CD4-positive, alpha-beta T cell treated with Interleukin-4 for 1 hour (primary cell): ENCODE results near the gene ZNF764.

ENCODE experiments used
- DNase-seq, 2 donors: peaks; one replicate each; pipeline ENCODE4 v3.0.0-alpha.2; 2020 to 2022

The ZNF764 gene

GRCh38 chr16:30569746-30570635 is 11.8 kb upstream of the ZNF764 start:
- DNase-seq = no peak

DNA sequence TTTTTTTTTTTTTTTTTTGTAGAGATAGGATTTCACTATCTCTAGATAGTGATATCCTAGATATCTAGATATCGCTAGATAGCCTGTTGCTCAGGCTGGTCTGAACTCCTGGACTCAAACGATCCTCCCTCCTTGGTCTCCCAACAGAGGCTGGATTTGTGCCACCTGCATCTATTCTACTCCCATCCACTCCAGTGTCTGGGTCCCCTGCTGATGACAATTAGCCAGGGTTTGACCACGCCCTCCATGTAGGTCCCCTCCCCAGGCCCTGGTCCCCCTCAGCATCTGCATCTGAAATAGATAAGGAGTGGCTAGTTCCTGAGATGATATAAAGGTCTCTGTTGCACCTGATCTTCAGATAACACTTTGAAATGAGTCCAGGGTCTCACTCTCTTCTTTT is 11.1 kb upstream of the ZNF764 start:
- DNase-seq = no peak

- DNase-seq = peak; percentile 70 to 78
These were observed 9.9 kb upstream of the ZNF764 start for GRCh38 chr16:30567991-30568638.

GRCh38 chr16:30567160-30567990 is 9.2 kb upstream of the ZNF764 start:
- peak; percentile 64 to 66 for DNase-seq

- DNase-seq = no peak
These were observed 8.4 kb upstream of the ZNF764 start for GRCh38 chr16:30566531-30566930.

GRCh38 chr16:30565984-30566383 is 7.8 kb upstream of the ZNF764 start:
- DNase-seq = no peak

- no peak for DNase-seq
These were observed 7.4 kb upstream of the ZNF764 start for GRCh38 chr16:30565526-30565925.

DNA sequence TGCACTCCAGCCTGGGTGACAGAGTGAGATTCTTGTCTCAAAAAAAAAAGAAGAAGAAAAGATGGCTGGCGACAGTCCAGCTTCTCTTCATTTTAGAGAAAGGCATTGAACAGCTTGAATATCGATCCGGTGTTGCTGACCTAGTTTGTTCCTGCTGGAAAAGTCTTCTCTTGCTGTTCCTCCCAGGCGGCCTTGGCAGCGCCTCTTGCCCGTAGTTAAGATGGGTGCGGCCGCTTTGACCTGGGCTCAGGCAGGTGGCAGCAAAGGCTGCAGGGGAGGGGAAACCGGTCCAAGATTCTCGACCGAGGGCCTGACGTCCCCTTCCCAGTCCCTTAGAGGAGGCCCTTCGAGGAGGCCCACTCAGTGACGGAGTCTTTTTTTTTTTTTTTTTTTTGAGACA is 3.8 kb upstream of the ZNF764 start:
- no peak for DNase-seq

GRCh38 chr16:30561089-30561816 is 3.1 kb upstream of the ZNF764 start:
- peak; percentile 37 to 41 for DNase-seq

DNA sequence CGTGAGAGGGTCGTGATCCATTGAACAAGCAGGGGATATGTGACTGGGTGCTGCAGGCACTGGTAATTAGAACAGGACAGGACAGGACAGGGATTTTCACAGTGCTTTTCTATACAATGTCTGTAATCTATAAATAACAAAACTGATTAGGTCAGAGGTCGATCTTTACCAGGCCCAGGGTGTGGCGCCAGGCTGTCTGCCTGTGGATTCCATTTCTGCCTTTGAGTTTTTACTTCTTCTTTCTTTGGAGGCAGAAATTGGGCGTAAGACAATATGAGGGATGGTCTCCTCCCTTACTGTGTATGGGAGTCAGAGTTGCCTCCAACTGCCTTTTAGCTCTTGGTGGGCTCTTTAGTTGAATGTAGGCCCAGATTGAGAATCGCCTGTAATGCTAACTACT is 1.5 kb upstream of the ZNF764 start:
- DNase-seq = peak in 1 of 2 donors; percentile 23

GRCh38 chr16:30558789-30559377 is 709 bp upstream of the ZNF764 start:
- DNase-seq = no peak

DNA sequence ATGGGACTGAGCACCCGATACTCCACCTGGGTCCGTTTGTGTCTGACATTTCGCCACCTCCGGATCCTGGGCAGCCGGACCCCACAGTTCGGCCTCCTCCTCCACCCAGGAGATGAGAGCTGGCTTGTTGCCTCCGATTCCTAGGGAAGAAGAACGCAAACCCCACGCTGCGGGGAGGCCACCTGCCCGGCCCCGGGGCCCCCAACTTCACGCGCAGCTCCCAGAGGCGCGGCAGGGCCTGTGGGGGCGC is 542 bp downstream of the ZNF764 start:
- no peak for DNase-seq

- DNase-seq = no peak
These were observed 2.1 kb downstream of the ZNF764 start for GRCh38 chr16:30556125-30556473.

GRCh38 chr16:30555315-30556124 is 2.7 kb downstream of the ZNF764 start:
- no peak for DNase-seq

- no peak for DNase-seq
These were observed 3.4 kb downstream of the ZNF764 start for GRCh38 chr16:30554557-30555314.

- no peak for DNase-seq
These were observed 4.7 kb downstream of the ZNF764 start for GRCh38 chr16:30553393-30553899.

DNA sequence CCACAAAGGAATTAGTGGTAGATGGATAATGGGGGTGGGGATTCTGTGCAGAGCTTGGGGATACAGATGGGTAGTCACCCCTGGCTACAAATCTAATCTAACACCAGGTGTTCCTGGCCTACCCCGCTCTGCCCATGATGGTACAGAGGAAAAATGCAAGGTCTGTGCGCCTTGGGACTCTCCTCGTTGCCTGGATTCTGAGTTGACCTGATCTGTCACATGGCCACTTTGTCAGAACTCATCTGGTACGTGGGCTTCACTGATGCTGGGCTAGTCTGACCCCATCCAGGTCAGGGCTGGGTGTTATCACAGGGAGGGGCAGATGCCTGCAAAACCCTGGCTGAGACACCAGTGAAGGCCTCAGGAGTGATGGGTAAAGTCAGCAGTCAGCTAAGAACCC is 5.2 kb downstream of the ZNF764 start:
- no peak for DNase-seq

- peak; percentile 65 to 89 for DNase-seq
These were observed 6.4 kb downstream of the ZNF764 start for GRCh38 chr16:30551781-30552180.

GRCh38 chr16:30548416-30549253 is 9.5 kb downstream of the ZNF764 start:
- no peak for DNase-seq

DNA sequence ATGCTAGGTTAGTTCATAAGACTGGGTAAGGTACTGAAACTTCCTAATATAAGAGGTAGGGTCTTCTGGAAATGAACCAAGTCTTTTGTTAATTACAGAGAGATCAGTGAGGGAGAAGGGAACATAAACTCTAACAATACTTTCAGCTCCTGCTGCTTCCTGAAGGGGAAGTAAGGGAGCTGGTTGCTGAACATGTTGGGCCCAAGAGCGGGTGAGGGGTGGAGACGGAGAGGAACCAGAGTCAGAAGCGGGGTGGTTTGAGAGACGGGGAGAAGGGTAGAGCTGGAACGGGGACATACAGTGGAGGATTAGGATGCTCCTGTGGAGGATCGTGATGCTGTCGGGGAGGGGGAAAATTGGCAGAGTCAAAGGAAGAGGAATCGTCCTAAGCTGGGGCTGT is 12.1 kb downstream of the ZNF764 start:
- no peak for DNase-seq
